Hepatocyte (in vitro differentiated cells): ENCODE results near the gene TPBGL. TPM values are rescaled to one million over a fixed set of nuclear protein-coding genes. Genes with fewer than 3 reads are reported as not detected.

Experiments
- DNase-seq: peaks from one replicate; pipeline ENCODE4 v3.0.0-alpha.2; 2016; ENCODE audit warnings: low spot score
- H2AFZ ChIP-seq: fragments of 200-600 bp; sonication (generic); 2 replicates; pipeline ENCODE4 v1.6.0; 2016; ENCODE audit warnings: antibody characterized with exemption, mild to moderate bottlenecking
- H3K27ac ChIP-seq: fragments of 200-600 bp; sonication (generic); 2 replicates; pipeline ENCODE4 v1.5.1; 2016; ENCODE audit warnings: mild to moderate bottlenecking
- H3K27me3 ChIP-seq: fragments of 200-600 bp; sonication (generic); 2 replicates; pipeline ENCODE4 v1.6.1; 2016
- H3K36me3 ChIP-seq: fragments of 200-600 bp; sonication (generic); replicated peaks from 2 replicates; pipeline ENCODE4 v1.5.1; 2016; ENCODE audit warnings: low read depth; ENCODE audit not compliant: insufficient read depth
- H3K4me1 ChIP-seq: fragments of 200-600 bp; sonication (generic); 2 replicates; pipeline ENCODE4 v1.5.1; 2016; ENCODE audit warnings: mild to moderate bottlenecking, moderate library complexity; ENCODE audit not compliant: insufficient read depth
- H3K4me2 ChIP-seq: fragments of 200-600 bp; sonication (generic); 2 replicates; pipeline ENCODE4 v1.6.0; 2016
- H3K4me3 ChIP-seq: fragments of 200-600 bp; sonication (generic); 2 replicates; pipeline ENCODE4 v1.5.1; 2016; ENCODE audit warnings: mild to moderate bottlenecking
- H3K79me2 ChIP-seq: fragments of 200-600 bp; sonication (generic); 2 replicates; pipeline ENCODE4 v1.6.0; 2017; ENCODE audit warnings: mild to moderate bottlenecking
- H3K9me2 ChIP-seq: fragments of 200-600 bp; sonication (generic); replicated peaks from 2 replicates; pipeline ENCODE4 v1.6.0; 2017; ENCODE audit warnings: mild to moderate bottlenecking; ENCODE audit not compliant: insufficient read depth
- H3K9me3 ChIP-seq: fragments of 200-600 bp; sonication (generic); 2 replicates; pipeline ENCODE4 v1.5.1; 2016; ENCODE audit warnings: low read depth, mild to moderate bottlenecking
- H4K20me1 ChIP-seq: fragments of 200-600 bp; sonication (generic); 2 replicates; pipeline ENCODE4 v1.6.0; 2016; ENCODE audit warnings: mild to moderate bottlenecking; ENCODE audit not compliant: insufficient read depth, poor library complexity, severe bottlenecking
- EZH2 ChIP-seq: fragments of 200-600 bp; sonication (generic); IDR thresholded peaks from 2 replicates; pipeline ENCODE4 v1.6.1; 2016; ENCODE audit warnings: antibody characterized with exemption, mild to moderate bottlenecking, borderline replicate concordance
- EZH2phosphoT487 ChIP-seq: fragments of 200-600 bp; sonication (generic); IDR thresholded peaks from one replicate; pipeline ENCODE4 v1.6.1; 2018; ENCODE audit warnings: antibody characterized with exemption, mild to moderate bottlenecking, low read depth, moderate library complexity; ENCODE audit not compliant: unreplicated experiment, severe bottlenecking
- WGBS: methylation state at CpG from one replicate; pipeline ENCODE4 v1.1.6; 2016; ENCODE audit warnings: low lambda C conversion rate; ENCODE audit errors: missing lambda C conversion rate; 5-methylcytosine and 5-hydroxymethylcytosine counted together
- polyA plus RNA-seq: library from polyadenylated mRNA; unstranded; fragments of >200 nt; fragmentation: Nextera tagmentation; extraction: Ambion mirVana; gene quantifications from 2 replicates; pipeline ENCODE4 v1.2.1, GENCODE V29; 2016
- total RNA-seq: library from RNA; depleted of rRNA; stranded (reverse); fragments of >200 nt; gene quantifications from 2 replicates; pipeline ENCODE4 v1.2.3, GENCODE V29; 2014
- TF ChIP-seq, protein P1 (sequence below): fragments of 200-600 bp; sonication (generic); IDR thresholded peaks from 2 replicates; pipeline ENCODE4 v1.5.1; 2016; ENCODE audit warnings: antibody characterized with exemption, mild to moderate bottlenecking; ENCODE audit not compliant: poor library complexity

The TPBGL gene
- total and polyA plus RNA-seq, 2 experiments from 2014 or later = 0.12 TPM; not detected in 1

DNA sequence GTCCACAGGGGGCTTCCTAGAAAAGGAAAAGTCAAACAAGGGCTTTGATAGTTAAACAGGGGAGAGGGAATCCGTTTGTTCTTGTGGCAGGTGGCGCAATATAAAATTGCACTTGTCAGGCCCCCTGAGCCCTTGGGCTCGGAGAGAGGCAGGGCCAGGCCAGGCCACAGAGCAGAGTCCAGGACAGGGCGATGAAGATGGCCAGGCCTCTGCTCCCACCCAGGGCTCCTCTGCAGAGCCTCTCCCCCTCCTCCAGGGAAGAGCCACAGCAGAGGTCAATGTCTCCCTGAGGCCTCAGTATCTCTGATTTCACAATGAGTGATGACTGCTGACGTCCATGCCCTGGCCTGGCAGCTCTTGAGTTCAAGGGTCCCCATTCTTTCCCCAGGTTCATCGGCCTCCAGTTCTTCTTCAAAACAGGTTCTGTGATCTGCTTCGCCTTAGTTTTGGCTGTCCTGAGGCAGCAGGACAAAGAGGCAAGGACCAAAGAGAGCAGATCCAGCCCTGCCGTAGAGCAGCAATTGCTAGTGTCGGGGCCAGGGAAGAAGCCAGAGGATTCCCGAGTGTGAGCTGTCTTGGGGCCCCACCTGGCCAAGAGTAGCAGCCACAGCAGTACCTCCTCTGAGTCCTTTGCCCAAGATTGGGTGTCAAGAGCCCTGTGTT, 36.4 kb upstream of the TPBGL start:
- peak; percentile 51 for DNase-seq
- no peak for TF ChIP-seq EZH2phosphoT487
- TF ChIP-seq EZH2 = no peak
- TF ChIP-seq, protein P1, sequence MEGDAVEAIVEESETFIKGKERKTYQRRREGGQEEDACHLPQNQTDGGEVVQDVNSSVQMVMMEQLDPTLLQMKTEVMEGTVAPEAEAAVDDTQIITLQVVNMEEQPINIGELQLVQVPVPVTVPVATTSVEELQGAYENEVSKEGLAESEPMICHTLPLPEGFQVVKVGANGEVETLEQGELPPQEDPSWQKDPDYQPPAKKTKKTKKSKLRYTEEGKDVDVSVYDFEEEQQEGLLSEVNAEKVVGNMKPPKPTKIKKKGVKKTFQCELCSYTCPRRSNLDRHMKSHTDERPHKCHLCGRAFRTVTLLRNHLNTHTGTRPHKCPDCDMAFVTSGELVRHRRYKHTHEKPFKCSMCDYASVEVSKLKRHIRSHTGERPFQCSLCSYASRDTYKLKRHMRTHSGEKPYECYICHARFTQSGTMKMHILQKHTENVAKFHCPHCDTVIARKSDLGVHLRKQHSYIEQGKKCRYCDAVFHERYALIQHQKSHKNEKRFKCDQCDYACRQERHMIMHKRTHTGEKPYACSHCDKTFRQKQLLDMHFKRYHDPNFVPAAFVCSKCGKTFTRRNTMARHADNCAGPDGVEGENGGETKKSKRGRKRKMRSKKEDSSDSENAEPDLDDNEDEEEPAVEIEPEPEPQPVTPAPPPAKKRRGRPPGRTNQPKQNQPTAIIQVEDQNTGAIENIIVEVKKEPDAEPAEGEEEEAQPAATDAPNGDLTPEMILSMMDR = no peak
- no peaks in the 10 kb centered on the region for H3K27me3 ChIP-seq
- no peaks in the 10 kb centered on the region for H3K36me3 ChIP-seq
- peak overlapping the region; percentile 89 for H3K27ac ChIP-seq
- H3K9me3 ChIP-seq = no peaks in the 10 kb centered on the region
- no peak overlapping the region for H3K4me3 ChIP-seq
- H2AFZ ChIP-seq = no peak overlapping the region
- H3K79me2 ChIP-seq = no peaks in the 10 kb centered on the region
- 59% methylated on average over 10 of the region's 10 CpGs for WGBS
- H3K4me2 ChIP-seq = no peak overlapping the region
- no peaks in the 10 kb centered on the region for H4K20me1 ChIP-seq
- peaks cover 9% of the 10 kb centered on the region for H3K4me1 ChIP-seq
- no peaks in the 10 kb centered on the region for H3K9me2 ChIP-seq

DNA sequence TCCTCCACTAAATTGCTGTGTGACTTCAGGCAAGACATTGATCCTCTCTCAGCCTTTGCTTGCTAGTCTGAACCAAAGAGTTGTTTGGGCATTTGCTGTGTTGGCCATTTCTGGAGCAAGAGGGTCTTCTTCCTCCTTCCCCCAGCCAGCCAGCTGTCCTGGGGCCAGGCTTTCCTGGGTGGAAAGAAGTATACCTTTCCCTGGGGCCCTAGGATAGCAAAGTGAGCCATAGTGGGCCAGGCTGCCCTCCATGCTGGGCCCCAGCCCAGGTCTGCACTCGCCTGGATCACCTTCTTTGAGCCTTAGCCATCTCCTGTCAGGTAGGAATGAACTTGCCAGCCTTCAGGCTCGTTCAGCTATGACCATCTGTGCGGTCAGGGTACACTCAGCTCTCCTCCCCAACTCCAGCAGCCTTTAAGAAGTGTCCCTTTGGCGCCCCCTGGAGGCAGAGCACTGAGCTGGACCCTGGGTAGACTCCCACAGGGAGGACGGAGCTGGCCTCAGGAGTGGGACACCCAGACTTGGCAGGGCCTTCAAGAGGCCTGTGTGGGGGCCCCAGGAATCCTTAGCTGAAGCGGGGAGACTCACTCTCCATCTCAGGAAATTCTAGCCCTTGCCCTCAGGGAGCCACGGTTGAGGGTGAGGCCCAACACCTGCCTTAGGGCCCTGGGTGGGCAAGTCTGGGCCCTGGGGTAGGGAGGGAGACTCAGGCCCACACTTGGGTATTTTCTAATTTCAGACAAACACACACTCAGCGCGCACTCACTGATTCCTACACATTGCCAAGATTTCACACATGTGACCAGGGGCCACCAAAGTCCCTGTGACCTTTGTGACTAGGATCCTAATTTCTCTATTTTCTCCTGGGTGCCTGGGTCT, 35.6 kb upstream of the TPBGL start:
- H3K36me3 ChIP-seq = no peaks in the 10 kb centered on the region
- H4K20me1 ChIP-seq = no peaks in the 10 kb centered on the region
- no peak overlapping the region for H3K4me3 ChIP-seq
- peak; percentile 93 for DNase-seq
- H3K4me2 ChIP-seq = no peak overlapping the region
- no peak for TF ChIP-seq EZH2phosphoT487
- no peak for TF ChIP-seq EZH2
- TF ChIP-seq, protein P1 = peak; percentile 86
- no peaks in the 10 kb centered on the region for H3K79me2 ChIP-seq
- no peaks in the 10 kb centered on the region for H3K9me3 ChIP-seq
- WGBS = 30% methylated on average over 9 of the region's 9 CpGs
- no peaks in the 10 kb centered on the region for H3K27me3 ChIP-seq
- no peaks in the 10 kb centered on the region for H3K9me2 ChIP-seq
- H3K4me1 ChIP-seq = peaks cover 9% of the 10 kb centered on the region
- H3K27ac ChIP-seq = peak overlapping the region; percentile 89
- no peak overlapping the region for H2AFZ ChIP-seq

DNA sequence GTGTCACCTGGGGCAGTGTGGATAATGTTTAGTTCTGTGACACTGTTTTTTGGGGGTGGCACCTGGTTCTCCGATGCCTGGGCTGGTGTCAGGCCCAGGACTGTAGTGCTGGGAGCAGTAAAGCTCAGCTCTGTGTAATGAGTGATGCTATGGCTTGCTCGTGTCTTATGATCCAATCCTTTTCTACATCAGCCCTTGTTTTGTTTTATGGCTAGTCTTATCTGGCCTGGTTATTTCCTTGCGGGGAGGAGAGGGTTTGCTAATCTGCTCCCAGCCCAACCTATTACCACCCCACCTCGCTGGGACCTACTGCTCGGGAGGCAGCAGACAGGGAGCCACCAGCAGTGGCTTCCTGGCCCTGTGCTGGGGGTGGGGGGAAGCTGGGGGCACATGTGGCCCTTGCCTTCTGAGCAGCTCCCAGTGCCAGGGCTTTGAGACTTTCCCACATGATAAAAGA, 35.0 kb upstream of the TPBGL start:
- H3K9me3 ChIP-seq = no peaks in the 10 kb centered on the region
- no peak overlapping the region for H3K4me3 ChIP-seq
- H3K27me3 ChIP-seq = no peaks in the 10 kb centered on the region
- H3K4me1 ChIP-seq = peaks cover 9% of the 10 kb centered on the region
- no peaks in the 10 kb centered on the region for H4K20me1 ChIP-seq
- H3K79me2 ChIP-seq = no peaks in the 10 kb centered on the region
- peak; percentile 38 for DNase-seq
- H3K9me2 ChIP-seq = no peaks in the 10 kb centered on the region
- peak overlapping the region; percentile 89 for H3K27ac ChIP-seq
- no peak for TF ChIP-seq EZH2
- no peak for TF ChIP-seq EZH2phosphoT487
- TF ChIP-seq, protein P1 = no peak
- H3K36me3 ChIP-seq = no peaks in the 10 kb centered on the region
- WGBS = 57% methylated on average over 5 of the region's 5 CpGs
- no peak overlapping the region for H3K4me2 ChIP-seq
- H2AFZ ChIP-seq = no peak overlapping the region
